Measurements from ENCODE around the gene ADIRF.
"Not testable (repeated sequence)": the region's sequence is repeated elsewhere in the genome, so short reads cannot be mapped to it uniquely, and the experiment has no call there.

DNA sequence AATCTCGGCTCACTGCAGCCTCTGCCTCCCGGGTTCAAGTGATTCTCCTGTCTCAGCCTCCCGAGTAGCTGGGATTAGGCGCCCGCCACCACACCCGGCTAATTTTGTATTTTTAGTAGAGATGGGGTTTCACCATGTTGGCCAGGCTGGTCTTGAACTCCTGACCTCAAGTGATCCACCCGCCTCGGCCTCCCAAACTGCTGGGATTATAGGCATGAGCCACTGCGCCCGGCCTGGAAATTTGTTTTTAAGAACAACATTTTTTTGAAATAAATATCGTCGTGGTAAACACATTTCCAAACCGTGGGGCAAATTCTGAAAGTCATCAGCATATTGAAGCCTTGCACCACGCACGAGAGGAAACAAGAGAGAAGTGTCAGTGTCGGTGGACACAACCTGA is 28.2 kb upstream of the ADIRF start:
- TF ChIP-seq, protein P1, sequence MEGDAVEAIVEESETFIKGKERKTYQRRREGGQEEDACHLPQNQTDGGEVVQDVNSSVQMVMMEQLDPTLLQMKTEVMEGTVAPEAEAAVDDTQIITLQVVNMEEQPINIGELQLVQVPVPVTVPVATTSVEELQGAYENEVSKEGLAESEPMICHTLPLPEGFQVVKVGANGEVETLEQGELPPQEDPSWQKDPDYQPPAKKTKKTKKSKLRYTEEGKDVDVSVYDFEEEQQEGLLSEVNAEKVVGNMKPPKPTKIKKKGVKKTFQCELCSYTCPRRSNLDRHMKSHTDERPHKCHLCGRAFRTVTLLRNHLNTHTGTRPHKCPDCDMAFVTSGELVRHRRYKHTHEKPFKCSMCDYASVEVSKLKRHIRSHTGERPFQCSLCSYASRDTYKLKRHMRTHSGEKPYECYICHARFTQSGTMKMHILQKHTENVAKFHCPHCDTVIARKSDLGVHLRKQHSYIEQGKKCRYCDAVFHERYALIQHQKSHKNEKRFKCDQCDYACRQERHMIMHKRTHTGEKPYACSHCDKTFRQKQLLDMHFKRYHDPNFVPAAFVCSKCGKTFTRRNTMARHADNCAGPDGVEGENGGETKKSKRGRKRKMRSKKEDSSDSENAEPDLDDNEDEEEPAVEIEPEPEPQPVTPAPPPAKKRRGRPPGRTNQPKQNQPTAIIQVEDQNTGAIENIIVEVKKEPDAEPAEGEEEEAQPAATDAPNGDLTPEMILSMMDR (conservative IDR thresholded peaks at IDR 0.05; ENCODE audit: low read depth, low read length), result not testable (repeated sequence)
- not testable (repeated sequence) for TF ChIP-seq EZH2 (IDR thresholded peaks at IDR 0.05; ENCODE audit: borderline replicate concordance, low read depth, low read length, poor library complexity, severe bottlenecking)

Data from A673 (cell line).